HG02981 (cell line): Measurements from ENCODE around the gene SF3B1.
"Not testable (repeated sequence)": the region's sequence is repeated elsewhere in the genome, so short reads cannot be mapped to it uniquely, and the experiment has no call there.

Source experiments
- ATAC-seq: cut with Tn5 transposase; IDR thresholded peaks from one replicate; pipeline ENCODE4 v1.9.1; 2021; ENCODE audit warnings: mild to moderate bottlenecking, moderate library complexity; ENCODE audit not compliant: unreplicated experiment

SF3B1 gene

GRCh38 chr2:197437380-197437779 is 2.6 kb upstream of the SF3B1 start:
- no peak for ATAC-seq

- ATAC-seq, result no peak
Measured at GRCh38 chr2:197435598-197436420, 981 bp upstream of the SF3B1 start.

GRCh38 chr2:197433780-197434438 is 919 bp downstream of the SF3B1 start:
- no peak for ATAC-seq

GRCh38 chr2:197432527-197432926 is 2.3 kb downstream of the SF3B1 start:
- not testable (repeated sequence) for ATAC-seq

GRCh38 chr2:197431858-197432257 is 3.0 kb downstream of the SF3B1 start:
- no peak for ATAC-seq

GRCh38 chr2:197427986-197428385 is 6.8 kb downstream of the SF3B1 start:
- ATAC-seq, result no peak

GRCh38 chr2:197426723-197427603 is 7.9 kb downstream of the SF3B1 start:
- no peak for ATAC-seq

- no peak for ATAC-seq
Measured at GRCh38 chr2:197425550-197425949, 9.3 kb downstream of the SF3B1 start.

GRCh38 chr2:197423307-197423706 is 11.5 kb downstream of the SF3B1 start:
- no peak for ATAC-seq

GRCh38 chr2:197419438-197419837 is 15.4 kb downstream of the SF3B1 start:
- no peak for ATAC-seq

GRCh38 chr2:197416268-197416667 is 18.6 kb downstream of the SF3B1 start:
- no peak for ATAC-seq

- no peak for ATAC-seq
Measured at GRCh38 chr2:197414515-197414914, 20.3 kb downstream of the SF3B1 start.

GRCh38 chr2:197414039-197414438 is 20.8 kb downstream of the SF3B1 start:
- no peak for ATAC-seq

- ATAC-seq, result no peak
Measured at GRCh38 chr2:197405582-197405981, 29.2 kb downstream of the SF3B1 start.

- ATAC-seq, result no peak
Measured at GRCh38 chr2:197399887-197400540, 34.8 kb downstream of the SF3B1 start.

GRCh38 chr2:197398913-197399312 is 35.9 kb downstream of the SF3B1 start:
- ATAC-seq, result no peak

- no peak for ATAC-seq
Measured at GRCh38 chr2:197391220-197391717, 43.6 kb downstream of the SF3B1 start.

- no peak for ATAC-seq
Measured at GRCh38 chr2:197388866-197389587, 45.8 kb downstream of the SF3B1 start.

GRCh38 chr2:197387179-197387578 is 47.6 kb downstream of the SF3B1 start:
- no peak for ATAC-seq

GRCh38 chr2:197386242-197386641 is 48.6 kb downstream of the SF3B1 start:
- ATAC-seq, result no peak
